Esophagus (tissue), 2 donors: ENCODE results near the gene PRR14L. TPM values are rescaled to one million over a fixed set of nuclear protein-coding genes. Genes with fewer than 3 reads are reported as not detected.

Experiments
- H3K27ac ChIP-seq, 2 donors: one replicate each; pipeline ENCODE4 v1.5.1; 2013; ENCODE audit warnings: low read depth in 2 of 2, mild to moderate bottlenecking in 2 of 2, inconsistent platforms in 1 of 2, low read length in 1 of 2, moderate library complexity in 1 of 2
- H3K27me3 ChIP-seq, 2 donors: one replicate each; pipeline ENCODE4 v1.6.1; 2013; ENCODE audit warnings: low read length in 2 of 2, control low read depth in 1 of 2, mild to moderate bottlenecking in 1 of 2; ENCODE audit not compliant: insufficient read depth in 2 of 2, control insufficient read depth in 1 of 2
- H3K36me3 ChIP-seq, 2 donors: one replicate each; pipeline ENCODE4 v1.6.1; 2013; ENCODE audit warnings: low read length in 1 of 2; ENCODE audit not compliant: control insufficient read depth in 2 of 2, insufficient read depth in 2 of 2
- H3K4me1 ChIP-seq, 2 donors: one replicate each; pipeline ENCODE4 v1.6.1; 2013; ENCODE audit warnings: low read length in 1 of 2; ENCODE audit not compliant: control insufficient read depth in 2 of 2, insufficient read depth in 2 of 2
- H3K4me3 ChIP-seq, 2 donors: one replicate each; pipeline ENCODE4 v1.5.1; 2013; ENCODE audit warnings: low read length in 2 of 2, mild to moderate bottlenecking in 2 of 2, low read depth in 1 of 2, moderate library complexity in 1 of 2
- H3K9me3 ChIP-seq, 2 donors: one replicate each; pipeline ENCODE4 v1.6.1; 2013; ENCODE audit warnings: mild to moderate bottlenecking in 2 of 2, low read depth in 1 of 2, low read length in 1 of 2, moderate library complexity in 1 of 2; ENCODE audit not compliant: control insufficient read depth in 2 of 2, insufficient read depth in 1 of 2
- WGBS, 2 donors: extraction: QIAGEN DNeasy Blood & Tissue Kit; methylation state at CpG; one replicate each; pipeline ENCODE4 v1.1.7; 2013; 5-methylcytosine and 5-hydroxymethylcytosine counted together
- polyA plus RNA-seq, 2 donors: library from polyadenylated mRNA; stranded (reverse); fragments of 200-250 nt; gene quantifications; one replicate each; pipeline ENCODE4 v1.2.3, GENCODE V29; 2013
- donor health status: healthy with polysubstance abuse.
- donor health status: Bipolar disorder and iron deficiency.

The PRR14L gene
- polyA plus RNA-seq, 2 donors, result 6.2 to 8.4 TPM

DNA sequence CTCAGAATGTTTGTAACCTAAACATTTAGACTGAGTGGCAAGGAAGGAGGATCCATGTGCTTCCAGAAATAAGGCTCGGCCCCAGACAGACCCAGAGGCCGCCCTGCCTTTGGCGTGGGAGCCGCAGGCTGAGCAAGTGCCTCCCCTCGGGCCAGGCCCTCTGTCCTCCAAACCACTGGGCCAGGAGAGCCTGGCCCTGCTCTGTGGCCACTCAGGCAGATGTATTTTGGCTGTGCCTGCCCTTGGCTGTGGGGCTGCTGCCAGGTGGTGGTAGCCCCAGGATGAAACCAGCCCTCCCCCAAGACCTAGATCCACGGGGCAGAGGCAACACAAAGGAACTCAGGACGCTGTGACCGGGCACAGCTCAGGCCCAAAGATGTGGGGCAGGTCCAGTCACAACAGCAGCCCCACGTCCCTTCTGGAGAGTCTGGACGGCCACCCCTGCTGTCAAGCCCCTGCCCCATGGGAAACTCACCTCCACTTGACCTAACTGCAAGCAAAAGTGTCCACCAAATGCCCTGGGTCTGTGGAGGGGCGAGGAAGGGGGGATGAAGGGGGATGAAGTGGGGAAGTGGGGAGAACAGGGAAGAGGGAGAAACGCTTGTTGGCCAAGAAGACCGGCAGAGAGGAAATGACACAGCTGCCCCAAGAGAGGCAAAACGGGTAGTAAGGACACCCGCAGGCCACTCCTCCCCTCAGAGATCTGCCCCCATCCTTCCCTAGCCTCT lies 111.9 kb downstream of the PRR14L start:
- peak overlapping the region; percentile 20 to 28 for H3K27ac ChIP-seq
- H3K4me3 ChIP-seq, result no peak overlapping the region
- peaks cover 0 to 9% of the 10 kb centered on the region in 2 donors for H3K4me1 ChIP-seq
- H3K36me3 ChIP-seq, result peaks cover 0 to under 1% of the 10 kb centered on the region in 2 donors
- no peaks in the 10 kb centered on the region for H3K9me3 ChIP-seq
- H3K27me3 ChIP-seq, result no peaks in the 10 kb centered on the region
- WGBS, 2 donors, result 60 to 63% methylated on average over 15 of the region's 15 CpGs

- Histone ChIP-seq H3K36me3 (peaks cover 0 to 3% of the 10 kb centered on the region in 2 donors), H3K27me3 (no peaks in the 10 kb centered on the region), H3K9me3 (no peaks in the 10 kb centered on the region), H3K4me3 (no peak overlapping the region), H3K27ac (peak overlapping the region in 1 of 2 donors; percentile 20), H3K4me1 (peaks cover 0 to 9% of the 10 kb centered on the region in 2 donors)
- 74 to 79% methylated on average over 10 of the region's 10 CpGs for WGBS, 2 donors
Measured at GRCh38 chr22:31637447-31637890, 112.5 kb downstream of the PRR14L start.

GRCh38 chr22:31635638-31636306 lies 114.2 kb downstream of the PRR14L start:
- Histone ChIP-seq H3K4me1 (peaks cover 0 to 17% of the 10 kb centered on the region in 2 donors), H3K27ac (peak overlapping the region; percentile 0 to 38), H3K4me3 (no peak overlapping the region), H3K27me3 (no peaks in the 10 kb centered on the region), H3K9me3 (no peaks in the 10 kb centered on the region), H3K36me3 (peaks cover 0 to 5% of the 10 kb centered on the region in 2 donors)
- WGBS, 2 donors, result 85 to 89% methylated on average over 13 of the region's 13 CpGs

DNA sequence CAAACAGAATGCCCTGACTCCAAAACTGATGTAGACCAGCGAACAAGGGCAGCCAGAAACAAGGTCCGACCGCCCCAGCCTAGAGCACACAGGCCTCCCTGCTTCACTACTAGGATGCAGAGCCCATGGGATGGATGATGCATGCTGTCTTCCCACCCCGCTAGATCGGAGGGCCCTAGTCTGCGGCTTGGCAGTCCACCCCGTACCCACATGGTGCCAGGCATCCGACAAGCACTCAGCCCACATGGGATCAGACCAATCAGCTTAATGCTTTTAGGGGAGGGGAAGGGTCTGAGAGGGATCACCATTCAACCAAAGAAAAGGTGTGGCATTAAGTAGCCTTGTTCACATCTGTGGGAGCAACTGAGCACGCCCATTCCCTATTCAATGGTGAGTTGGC lies 118.5 kb downstream of the PRR14L start:
- peaks cover 0 to 12% of the 10 kb centered on the region in 2 donors for H3K36me3 ChIP-seq
- WGBS, 2 donors, result 85 to 88% methylated on average over 9 of the region's 9 CpGs
- no peak overlapping the region for H3K4me3 ChIP-seq
- H3K27me3 ChIP-seq, result no peaks in the 10 kb centered on the region
- H3K9me3 ChIP-seq, result no peaks in the 10 kb centered on the region
- peaks cover 11 to 38% of the 10 kb centered on the region in 2 donors for H3K4me1 ChIP-seq
- H3K27ac ChIP-seq, result peak overlapping the region; percentile 68 to 81

Other genes with a start within 250 kb of the PRR14L start
- gene PISD, start 87.9 kb downstream of the PRR14L start, polyA plus RNA-seq, result 10 to 100 TPM; 24.7 to 30.4 TPM
- 10 to 100 TPM in 1 of 2 donors, 1 to 10 TPM in 1; 6.5 to 10.8 TPM for gene DEPDC5, start 3.9 kb upstream of the PRR14L start, polyA plus RNA-seq
- gene YWHAH, start 194.4 kb upstream of the PRR14L start, polyA plus RNA-seq, result 10 to 100 TPM; 47.7 to 53.4 TPM